Measurements from ENCODE around the gene PDX1. TPM values are rescaled to one million over a fixed set of nuclear protein-coding genes. Genes with fewer than 3 reads are reported as not detected.

PDX1 gene
- total and polyA plus RNA-seq, 5 donors, result not detected

DNA sequence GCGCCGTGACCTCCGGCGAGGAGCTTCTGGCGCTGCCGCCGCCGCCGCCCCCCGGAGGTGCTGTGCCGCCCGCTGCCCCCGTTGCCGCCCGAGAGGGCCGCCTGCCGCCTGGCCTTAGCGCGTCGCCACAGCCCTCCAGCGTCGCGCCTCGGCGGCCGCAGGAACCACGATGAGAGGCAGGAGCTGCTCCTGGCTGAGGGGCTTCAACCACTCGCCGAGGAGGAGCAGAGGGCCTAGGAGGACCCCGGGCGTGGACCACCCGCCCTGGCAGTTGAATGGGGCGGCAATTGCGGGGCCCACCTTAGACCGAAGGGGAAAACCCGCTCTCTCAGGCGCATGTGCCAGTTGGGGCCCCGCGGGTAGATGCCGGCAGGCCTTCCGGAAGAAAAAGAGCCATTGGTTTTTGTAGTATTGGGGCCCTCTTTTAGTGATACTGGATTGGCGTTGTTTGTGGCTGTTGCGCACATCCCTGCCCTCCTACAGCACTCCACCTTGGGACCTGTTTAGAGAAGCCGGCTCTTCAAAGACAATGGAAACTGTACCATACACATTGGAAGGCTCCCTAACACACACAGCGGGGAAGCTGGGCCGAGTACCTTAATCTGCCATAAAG lies 4.8 kb downstream of the PDX1 start:
- ATAC-seq (no peak), DNase-seq (no peak)
- WGBS, result 3% methylated on average over 46 of the region's 46 CpGs
- Histone ChIP-seq H3K4me1 (ENCODE audit: control insufficient read depth, insufficient read depth, low read length) (peaks cover 2% of the 10 kb centered on the region), H3K27ac (ENCODE audit: low read length) (no peak overlapping the region), H3K4me3 (ENCODE audit: low read length) (no peak overlapping the region), H3K9me3 (ENCODE audit: control insufficient read depth, low read length) (no peaks in the 10 kb centered on the region), H3K27me3 (ENCODE audit: control insufficient read depth, insufficient read depth) (peaks cover 8% of the 10 kb centered on the region)
- intact Hi-C loops (cut with DNase I), result no loop called here

DNA sequence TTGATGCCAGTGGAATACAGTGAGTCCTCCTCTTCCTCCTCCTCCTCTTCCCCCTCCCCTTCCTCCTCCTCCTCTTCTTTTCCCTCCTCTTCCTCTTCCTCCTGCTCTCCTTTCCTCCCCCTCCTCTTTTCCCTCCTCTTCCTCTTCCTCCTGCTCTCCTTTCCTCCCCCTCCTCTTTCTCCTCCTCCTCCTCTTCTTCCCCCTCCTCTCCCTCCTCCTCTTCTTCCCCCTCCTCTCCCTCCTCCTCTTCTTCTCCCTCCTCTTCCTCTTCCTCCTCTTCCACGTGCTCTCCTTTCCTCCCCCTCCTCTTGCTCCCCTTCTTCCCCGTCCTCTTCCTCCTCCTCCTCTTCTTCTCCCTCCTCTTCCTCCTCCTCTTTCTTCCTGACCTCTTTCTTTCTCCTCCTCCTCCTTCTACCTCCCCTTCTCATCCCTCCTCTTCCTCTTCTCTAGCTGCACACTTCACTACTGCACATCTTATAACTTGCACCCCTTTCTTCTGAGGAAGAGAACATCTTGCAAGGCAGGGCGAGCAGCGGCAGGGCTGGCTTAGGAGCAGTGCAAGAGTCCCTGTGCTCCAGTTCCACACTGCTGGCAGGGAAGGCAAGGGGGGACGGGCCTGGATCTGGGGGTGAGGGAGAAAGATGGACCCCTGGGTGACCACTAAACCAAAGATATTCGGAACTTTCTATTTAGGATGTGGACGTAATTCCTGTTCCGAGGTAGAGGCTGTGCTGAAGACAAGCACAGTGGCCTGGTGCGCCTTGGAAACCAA lies 5.6 kb downstream of the PDX1 start:
- Histone ChIP-seq H3K4me1 (ENCODE audit: control insufficient read depth, insufficient read depth, low read length) (no peaks in the 10 kb centered on the region), H3K27ac (ENCODE audit: low read length) (no peak overlapping the region), H3K9me3 (ENCODE audit: control insufficient read depth, low read length) (no peaks in the 10 kb centered on the region), H3K27me3 (ENCODE audit: control insufficient read depth, insufficient read depth) (peaks cover 8% of the 10 kb centered on the region), H3K4me3 (ENCODE audit: low read length) (no peak overlapping the region)
- intact Hi-C loops (cut with DNase I), result no loop called here
- ATAC-seq (no peak), DNase-seq (no peak)
- 16% methylated on average over 9 of the region's 9 CpGs for WGBS

- no peak overlapping the region for H3K27ac ChIP-seq (ENCODE audit: low read length)
- H3K27me3 ChIP-seq (ENCODE audit: control insufficient read depth, insufficient read depth), result peaks cover 10% of the 10 kb centered on the region
- ATAC-seq (no peak), DNase-seq (no peak)
- H3K9me3 ChIP-seq (ENCODE audit: control insufficient read depth, low read length), result no peaks in the 10 kb centered on the region
- no peak overlapping the region for H3K4me3 ChIP-seq (ENCODE audit: low read length)
- intact Hi-C loops (cut with DNase I), result no loop called here
- H3K4me1 ChIP-seq (ENCODE audit: control insufficient read depth, insufficient read depth, low read length), result no peaks in the 10 kb centered on the region
- 3% methylated on average over 35 of the region's 35 CpGs for WGBS
Measured at GRCh38 chr13:27926644-27927434, 7.0 kb downstream of the PDX1 start.

GRCh38 chr13:27927444-27928352 lies 7.9 kb downstream of the PDX1 start:
- ATAC-seq, result no peak
- no peaks in the 10 kb centered on the region for H3K4me1 ChIP-seq (ENCODE audit: control insufficient read depth, insufficient read depth, low read length)
- 2% methylated on average over 53 of the region's 53 CpGs for WGBS
- no peak for DNase-seq
- no peak overlapping the region for H3K4me3 ChIP-seq (ENCODE audit: low read length)
- intact Hi-C loops (cut with DNase I), result no loop called here
- H3K9me3 ChIP-seq (ENCODE audit: control insufficient read depth, low read length), result no peaks in the 10 kb centered on the region
- no peak overlapping the region for H3K27ac ChIP-seq (ENCODE audit: low read length)
- peaks cover 10% of the 10 kb centered on the region for H3K27me3 ChIP-seq (ENCODE audit: control insufficient read depth, insufficient read depth)

GRCh38 chr13:27928353-27928804 lies 8.6 kb downstream of the PDX1 start:
- no peaks in the 10 kb centered on the region for H3K9me3 ChIP-seq (ENCODE audit: control insufficient read depth, low read length)

DNA sequence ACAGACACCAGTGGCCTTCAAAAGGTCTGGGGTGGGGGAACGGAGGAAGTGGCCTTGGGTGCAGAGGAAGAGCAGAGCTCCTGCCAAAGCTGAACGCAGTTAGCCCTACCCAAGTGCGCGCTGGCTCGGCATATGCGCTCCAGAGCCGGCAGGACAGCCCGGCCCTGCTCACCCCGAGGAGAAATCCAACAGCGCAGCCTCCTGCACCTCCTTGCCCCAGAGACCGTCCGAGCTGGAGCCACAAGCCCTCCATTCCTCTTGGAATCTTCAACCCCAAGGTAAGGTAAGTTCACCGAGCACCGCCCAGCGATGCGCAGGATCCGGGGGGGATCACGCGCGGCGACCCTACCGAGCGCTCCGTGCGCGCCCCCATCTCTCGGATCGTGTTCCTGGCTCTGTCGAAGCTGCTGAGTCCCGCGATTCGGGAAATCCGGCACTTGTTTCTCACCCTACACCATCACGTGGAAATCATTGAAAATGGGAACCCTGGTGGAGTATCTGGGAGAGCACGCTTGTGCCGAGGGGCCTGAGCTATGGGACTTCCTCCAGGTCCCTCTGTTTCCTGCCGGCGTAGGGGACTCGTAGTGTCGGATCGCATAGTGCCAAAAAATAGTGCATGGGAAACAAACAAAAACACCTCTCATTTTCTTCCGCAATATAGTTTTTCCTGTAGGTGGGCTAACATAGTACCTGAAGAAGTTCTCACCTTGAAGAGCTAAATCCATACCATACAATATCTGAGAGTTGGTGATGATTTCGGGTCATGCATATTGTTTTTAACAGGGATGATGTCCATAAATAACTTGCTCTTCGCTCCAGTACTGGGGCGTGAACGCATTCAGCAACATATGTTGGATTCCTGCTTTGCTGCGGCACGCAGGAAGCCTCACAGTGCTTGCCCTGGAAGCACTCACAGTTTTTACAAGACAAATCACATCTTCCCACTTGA lies 9.3 kb downstream of the PDX1 start:
- H3K27me3 ChIP-seq (ENCODE audit: control insufficient read depth, insufficient read depth), result peaks cover 10% of the 10 kb centered on the region
- no peaks in the 10 kb centered on the region for H3K4me1 ChIP-seq (ENCODE audit: control insufficient read depth, insufficient read depth, low read length)
- DNase-seq (no peak), ATAC-seq (no peak)
- 4% methylated on average over 48 of the region's 48 CpGs for WGBS
- H3K4me3 ChIP-seq (ENCODE audit: low read length), result no peak overlapping the region
- no peak overlapping the region for H3K27ac ChIP-seq (ENCODE audit: low read length)
- intact Hi-C loops (cut with DNase I), result no loop called here
- no peaks in the 10 kb centered on the region for H3K9me3 ChIP-seq (ENCODE audit: control insufficient read depth, low read length)

More at GRCh38 chr13:27928353-27928804, 8.6 kb downstream of the PDX1 start:
- 5% methylated on average over 26 of the region's 26 CpGs for WGBS
- intact Hi-C loops (cut with DNase I), result no loop called here
- Histone ChIP-seq H3K4me3 (ENCODE audit: low read length) (no peak overlapping the region), H3K27me3 (ENCODE audit: control insufficient read depth, insufficient read depth) (peaks cover 10% of the 10 kb centered on the region), H3K4me1 (ENCODE audit: control insufficient read depth, insufficient read depth, low read length) (no peaks in the 10 kb centered on the region), H3K27ac (ENCODE audit: low read length) (no peak overlapping the region)
- no peak for ATAC-seq
- DNase-seq, result no peak

DNA sequence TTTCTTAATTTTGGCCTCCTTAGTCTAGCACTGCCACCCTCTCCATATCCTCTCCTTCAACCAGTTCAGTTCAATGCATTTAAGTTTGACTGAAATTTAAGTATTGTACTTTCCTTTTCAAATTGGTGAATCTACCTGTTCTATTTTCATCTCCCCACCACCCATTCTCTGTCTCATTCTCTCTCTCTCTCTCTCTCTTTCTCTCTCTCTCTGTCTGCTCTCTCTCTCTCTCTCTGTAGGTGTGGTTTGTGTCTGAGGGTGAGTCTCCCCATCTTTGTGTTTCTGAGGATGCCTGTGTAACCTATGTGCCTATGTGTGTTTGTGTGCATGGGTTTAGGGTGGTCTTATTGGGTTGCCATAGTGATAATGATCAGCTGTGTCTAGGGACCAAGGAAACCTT lies 10.1 kb downstream of the PDX1 start:
- ATAC-seq, result no peak
- no peak overlapping the region for H3K27ac ChIP-seq (ENCODE audit: low read length)
- no peaks in the 10 kb centered on the region for H3K4me1 ChIP-seq (ENCODE audit: control insufficient read depth, insufficient read depth, low read length)
- peaks cover 10% of the 10 kb centered on the region for H3K27me3 ChIP-seq (ENCODE audit: control insufficient read depth, insufficient read depth)
- no peak for DNase-seq
- intact Hi-C loops (cut with DNase I), result loop anchor here in 1 of 4 donors (10.0 kb wide), 1 partner anchor 425 kb away; no protein-coding TSS in a partner anchor
- H3K9me3 ChIP-seq (ENCODE audit: control insufficient read depth, low read length), result no peaks in the 10 kb centered on the region
- no peak overlapping the region for H3K4me3 ChIP-seq (ENCODE audit: low read length)

- WGBS, result 74% methylated on average over 1 of the region's 1 CpG
- Histone ChIP-seq H3K4me3 (ENCODE audit: low read length) (no peak overlapping the region), H3K9me3 (ENCODE audit: control insufficient read depth, low read length) (no peaks in the 10 kb centered on the region), H3K27ac (ENCODE audit: low read length) (no peak overlapping the region), H3K27me3 (ENCODE audit: control insufficient read depth, insufficient read depth) (peaks cover 10% of the 10 kb centered on the region), H3K4me1 (ENCODE audit: control insufficient read depth, insufficient read depth, low read length) (no peaks in the 10 kb centered on the region)
- intact Hi-C loops (cut with DNase I), result loop anchor here in 1 of 4 donors (10.0 kb wide), 1 partner anchor 428 kb away; no protein-coding TSS in a partner anchor
- no peak for ATAC-seq
- DNase-seq, result no peak
Measured at GRCh38 chr13:27933118-27933517, 13.3 kb downstream of the PDX1 start.

GRCh38 chr13:27933580-27934328 lies 14.0 kb downstream of the PDX1 start:
- no peaks in the 10 kb centered on the region for H3K9me3 ChIP-seq (ENCODE audit: control insufficient read depth, low read length)
- H3K4me3 ChIP-seq (ENCODE audit: low read length), result no peak overlapping the region
- no peak overlapping the region for H3K27ac ChIP-seq (ENCODE audit: low read length)
- ATAC-seq (no peak), DNase-seq (no peak)
- H3K27me3 ChIP-seq (ENCODE audit: control insufficient read depth, insufficient read depth), result peaks cover 5% of the 10 kb centered on the region
- WGBS, result 72% methylated on average over 2 of the region's 2 CpGs
- no peaks in the 10 kb centered on the region for H3K4me1 ChIP-seq (ENCODE audit: control insufficient read depth, insufficient read depth, low read length)
- intact Hi-C loops (cut with DNase I), result loop anchor here in 1 of 4 donors (10.0 kb wide), 1 partner anchor 429 kb away; no protein-coding TSS in a partner anchor
